Left colon (tissue), 2 donors: ENCODE measurements around the gene CACNG8. TPM values are rescaled to one million over a fixed set of nuclear protein-coding genes. Genes with fewer than 3 reads are reported as not detected.
A peak's percentile ranks its signal among the peaks of the same experiment; 100 is the strongest.

Source experiments
- ATAC-seq: fragments of 200-7000 bp; cut with Tn5 transposase; one replicate; pipeline ENCODE4 v1.9.1; 2020; ENCODE audit warnings: mild to moderate bottlenecking, moderate library complexity
- DNase-seq, 2 donors: peaks; one replicate each; pipeline ENCODE4 v3.0.0-alpha.2; 2020
- intact Hi-C, 2 donors: fragments of 100-400 bp; cut with DNase I in 1 of 2; cut with micrococcal nuclease in 1 of 2; formaldehyde crosslinking; loops; one replicate each; pipeline versions ENCODE4 v1.11.2 to v1.14.0; 2022; cut with DNase I, micrococcal nuclease
- total RNA-seq, 2 donors: library from RNA; stranded (reverse); fragmentation: NEBNext Ultra II Directional; extraction: Animal tissue kit (Norgen Biotek cat#: 25700); gene quantifications; one replicate each; pipeline ENCODE4 v1.2.1, GENCODE V29; 2021
- donor health status: DM: no; HTN: no; CAD: no.
- donor health status: DM: yes; HTN: yes; CAD: no.

Gene CACNG8
- total RNA-seq, 2 donors from 2014 or later: 0.03 TPM; not detected in 1

GRCh38 chr19:53960187-53960586, 2.5 kb upstream of the CACNG8 start:
- intact Hi-C loops: no loop called here

GRCh38 chr19:53960886-53961285, 1.9 kb upstream of the CACNG8 start:
- ATAC-seq (no peak), DNase-seq (no peak)
- intact Hi-C loops: no loop called here

More at GRCh38 chr19:53960187-53960586, 2.5 kb upstream of the CACNG8 start:
- DNase-seq (no peak), ATAC-seq (no peak)

DNA sequence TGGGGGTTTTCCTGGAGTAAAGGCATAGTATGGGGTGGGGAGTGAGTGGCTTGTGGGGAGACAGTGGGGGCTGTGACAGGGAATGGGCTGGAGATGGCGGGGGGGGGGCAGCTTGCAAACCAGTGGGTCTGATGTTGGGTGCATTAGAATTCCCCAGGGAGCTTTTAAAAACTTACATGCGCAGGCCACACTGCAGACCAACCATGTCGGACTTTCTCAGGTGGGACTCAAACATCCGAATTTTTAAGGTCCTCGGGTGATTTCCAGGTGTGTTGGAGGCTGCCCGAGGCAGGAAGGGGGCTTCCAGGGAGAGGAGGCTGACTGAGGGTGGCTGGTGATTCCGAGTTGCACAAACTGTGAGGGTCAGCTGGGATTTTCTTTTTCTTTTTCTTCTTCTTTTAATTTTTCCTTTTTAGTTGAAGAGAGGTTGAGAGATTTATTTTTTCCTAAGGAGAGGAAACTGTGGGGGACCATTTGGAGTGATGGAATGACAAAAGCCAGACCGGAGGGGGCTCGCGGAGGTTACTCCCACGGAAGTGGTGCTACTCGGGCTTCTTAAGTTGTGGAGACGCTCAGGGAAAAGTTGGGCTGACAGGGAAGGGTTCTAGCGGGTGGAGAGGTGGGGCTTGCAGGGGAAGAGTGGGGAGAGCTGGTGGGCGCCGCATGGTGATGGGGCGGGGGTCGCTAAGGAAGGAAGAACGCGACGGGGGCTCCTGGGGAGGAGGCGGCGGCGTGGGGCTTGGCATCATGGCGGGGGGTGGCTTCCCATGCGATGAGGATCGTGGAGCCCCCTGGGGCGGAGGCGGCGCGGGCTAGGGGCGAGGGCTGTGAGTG, 997 bp upstream of the CACNG8 start:
- ATAC-seq (no peak), DNase-seq (no peak)
- intact Hi-C loops: no loop called here

GRCh38 chr19:53965091-53965490, 2.4 kb downstream of the CACNG8 start:
- ATAC-seq (no peak), DNase-seq (no peak)
- intact Hi-C loops: no loop called here

GRCh38 chr19:53966931-53967330, 4.2 kb downstream of the CACNG8 start:
- ATAC-seq (no peak), DNase-seq (no peak)
- intact Hi-C loops: no loop called here

DNA sequence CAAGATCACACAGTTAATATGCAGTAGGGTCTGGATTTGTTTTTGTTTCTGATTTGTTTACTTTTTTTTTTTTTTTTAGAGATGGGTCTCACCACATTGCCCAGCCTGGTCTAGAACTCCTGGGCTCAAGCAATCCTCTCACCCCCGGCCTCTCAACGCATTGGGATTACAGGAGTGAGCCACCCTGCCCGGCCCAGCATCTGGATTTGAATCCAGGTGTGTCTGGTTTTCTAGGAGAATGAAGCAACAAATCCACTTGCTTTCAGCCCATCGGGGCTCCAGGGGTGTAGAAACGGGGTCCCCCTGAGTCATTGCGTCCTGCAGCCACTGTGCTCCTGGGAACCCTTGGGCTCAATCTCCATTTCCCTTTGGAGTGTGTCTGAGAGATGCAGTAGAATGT, 6.6 kb downstream of the CACNG8 start:
- intact Hi-C loops: no loop called here
- ATAC-seq (no peak), DNase-seq (no peak)

GRCh38 chr19:53971673-53972072, 8.9 kb downstream of the CACNG8 start:
- intact Hi-C loops: no loop called here
- no peak for DNase-seq
- ATAC-seq: no peak

DNA sequence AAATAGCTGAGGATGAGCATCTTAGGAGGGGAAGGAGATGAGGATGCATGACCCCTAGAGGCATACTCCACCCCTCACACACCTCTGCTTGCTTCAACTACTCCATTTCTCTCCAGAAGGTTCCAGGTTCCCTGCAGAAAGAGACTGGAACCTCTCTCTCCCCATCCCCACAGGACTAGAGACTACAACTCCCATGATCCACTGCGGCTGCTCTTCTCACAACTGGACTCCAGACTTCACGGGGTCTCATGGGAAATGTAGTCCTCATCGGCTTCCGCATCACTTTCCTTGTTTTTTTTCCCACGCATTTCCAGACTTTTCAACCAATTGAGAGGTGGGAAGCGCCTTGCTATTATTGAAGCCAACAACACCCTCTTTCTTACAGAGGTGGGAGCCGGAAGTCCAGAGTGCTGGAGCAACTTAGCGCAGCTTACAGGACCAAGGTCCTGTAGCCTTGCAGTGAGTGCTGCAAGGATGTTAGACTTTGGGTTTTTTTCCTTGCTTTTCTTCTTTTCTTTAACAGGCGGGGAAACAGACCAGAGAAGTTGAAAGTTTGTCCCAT, 14.8 kb downstream of the CACNG8 start:
- ATAC-seq (peak; percentile 60), DNase-seq (peak; percentile 71 to 80)
- intact Hi-C loops: no loop called here

DNA sequence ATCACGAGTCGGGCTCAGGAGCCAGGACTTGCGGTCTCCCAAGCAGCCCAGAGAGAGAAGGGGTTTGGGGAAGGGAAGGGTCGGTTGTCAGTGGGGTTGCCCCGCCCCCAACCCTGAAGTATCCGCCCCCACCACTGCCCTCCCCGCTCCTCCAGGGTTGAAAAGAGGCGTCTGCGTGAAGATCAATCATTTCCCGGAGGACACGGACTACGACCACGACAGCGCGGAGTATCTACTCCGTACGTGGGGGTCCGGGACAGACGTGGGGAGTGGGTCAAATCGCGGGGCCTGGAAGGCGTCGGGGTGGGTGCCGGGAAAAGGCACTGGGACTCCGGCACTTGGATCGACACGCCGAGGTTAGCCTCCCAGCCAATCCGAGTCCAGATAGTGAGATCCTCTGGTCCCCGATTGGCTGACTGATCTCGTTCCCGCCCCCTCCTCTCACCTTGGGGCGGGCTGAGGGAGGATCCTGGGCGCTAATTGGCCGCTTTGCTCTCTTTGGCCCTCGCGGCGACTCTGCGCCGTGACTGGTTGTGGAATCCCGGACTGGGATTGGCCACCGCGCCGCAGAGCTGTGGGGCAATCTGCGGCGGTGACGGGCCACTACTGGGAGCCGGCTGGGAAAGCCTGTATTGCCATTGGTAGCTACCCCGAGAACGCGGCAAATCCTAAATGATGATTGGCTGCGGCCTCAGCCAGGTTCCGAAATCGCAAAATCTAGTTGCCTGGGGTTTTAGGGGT, 15.4 kb downstream of the CACNG8 start:
- DNase-seq (no peak), ATAC-seq (no peak)
- intact Hi-C loops: no loop called here

DNA sequence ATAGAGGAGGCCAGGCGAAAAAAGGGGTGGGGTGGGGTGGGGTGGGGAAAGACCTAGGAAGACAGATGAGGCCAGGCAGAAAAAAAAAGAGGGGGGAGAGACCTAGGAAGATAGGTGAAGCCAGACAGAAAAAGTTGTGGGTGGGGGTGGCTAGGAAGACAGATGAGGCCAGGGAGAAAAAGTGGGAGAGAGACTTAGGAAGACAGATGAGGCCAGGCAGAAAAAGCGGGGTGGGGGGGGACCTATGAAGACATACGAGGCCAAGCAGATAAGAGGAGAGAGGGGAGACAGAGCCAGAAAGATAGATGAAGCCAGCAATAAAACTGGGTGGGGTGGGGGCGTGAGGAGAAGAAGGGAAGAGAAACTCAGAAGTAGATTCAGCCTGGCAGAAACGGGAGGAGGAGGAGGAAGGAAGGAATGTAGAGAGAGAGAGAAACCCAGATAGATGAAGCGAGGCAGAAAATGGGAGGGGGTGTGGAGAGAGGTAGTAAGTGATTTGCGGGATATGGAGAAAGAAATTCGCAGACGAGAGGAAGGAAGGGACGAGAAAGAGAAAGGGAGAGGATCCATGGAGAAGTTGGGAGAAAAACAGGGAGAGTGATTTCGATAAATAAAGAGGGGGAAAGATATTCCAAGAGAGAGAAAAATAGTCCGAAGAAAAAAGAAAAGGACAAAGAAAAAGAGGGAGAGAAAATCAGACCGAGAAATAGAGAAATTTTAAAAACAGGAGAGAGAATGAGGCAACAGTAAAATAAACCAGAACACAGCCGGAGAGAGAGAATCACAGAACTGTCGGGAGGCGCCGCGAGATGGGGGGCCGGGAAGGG, 16.5 kb downstream of the CACNG8 start:
- DNase-seq: no peak
- no peak for ATAC-seq
- intact Hi-C loops: no loop called here

DNA sequence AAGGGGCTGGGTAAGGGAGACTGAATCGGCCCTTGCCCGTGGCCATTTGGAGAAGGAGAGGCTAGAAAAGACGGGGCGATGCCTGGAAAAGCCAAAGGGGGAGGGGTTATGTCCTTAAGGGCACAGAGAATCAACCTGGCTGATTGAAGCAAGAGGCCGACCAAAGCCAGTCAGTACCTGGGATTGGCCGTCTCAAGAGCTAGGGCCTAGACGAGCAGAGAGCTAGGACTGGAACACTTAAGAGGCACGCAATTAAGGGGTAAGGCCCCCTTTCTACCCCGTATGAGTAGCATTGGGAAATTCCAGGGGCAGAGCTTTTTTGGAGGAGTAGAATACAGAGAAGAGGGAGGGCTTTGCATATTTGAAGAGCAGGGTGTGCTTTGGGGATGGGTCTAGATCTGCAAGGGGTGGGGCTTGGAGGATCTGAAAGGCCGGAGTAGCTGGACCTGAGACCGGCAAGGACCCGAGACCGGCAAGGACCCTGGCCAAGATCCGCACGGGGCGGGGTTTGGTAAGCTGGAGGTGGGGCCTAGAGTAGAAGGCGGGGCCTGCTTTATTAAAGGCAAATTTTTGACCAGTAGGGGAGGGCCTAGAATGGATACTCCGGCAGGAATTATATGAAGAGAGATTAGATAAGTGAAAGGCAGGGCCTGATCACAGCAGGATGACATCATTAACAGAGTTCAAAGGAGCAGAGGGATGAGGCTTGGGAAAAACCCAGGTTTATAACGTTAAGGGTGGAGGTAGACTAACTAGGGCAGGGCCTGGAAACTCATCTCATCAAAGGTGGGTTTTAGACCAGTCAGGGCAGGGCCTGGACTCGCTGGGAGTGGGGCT, 18.0 kb downstream of the CACNG8 start:
- DNase-seq: peak in 1 of 2 donors; percentile 34
- peak; percentile 78 for ATAC-seq
- intact Hi-C loops: no loop called here

- DNase-seq (no peak), ATAC-seq (no peak)
- intact Hi-C loops: no loop called here
These were observed 18.7 kb downstream of the CACNG8 start for GRCh38 chr19:53981376-53981951.

GRCh38 chr19:53982001-53982451, 19.3 kb downstream of the CACNG8 start:
- no peak for ATAC-seq
- intact Hi-C loops: no loop called here
- DNase-seq: no peak

- intact Hi-C loops: no loop called here
- ATAC-seq (peak; percentile 42), DNase-seq (peak in 1 of 2 donors; percentile 50)
These were observed 19.9 kb downstream of the CACNG8 start for GRCh38 chr19:53982611-53983010.

GRCh38 chr19:53983457-53984289, 20.9 kb downstream of the CACNG8 start:
- intact Hi-C loops: no loop called here
- no peak for ATAC-seq
- DNase-seq: no peak

- DNase-seq (no peak), ATAC-seq (no peak)
- intact Hi-C loops: no loop called here
These were observed 23.1 kb downstream of the CACNG8 start for GRCh38 chr19:53985863-53986262.

GRCh38 chr19:53988981-53989380, 26.2 kb downstream of the CACNG8 start:
- no peak for ATAC-seq
- intact Hi-C loops: no loop called here
- DNase-seq: no peak
